GM20431 (cell line): Measurements from ENCODE around the gene KIF6.

Source experiments
- in situ Hi-C: fragments of 300-500 bp; cut with MseI, MboI; formaldehyde crosslinking; loops from one replicate; pipeline ENCODE4 v1.15.0; 2020; ENCODE audit warnings: low sequenced_read_pairs; ENCODE audit not compliant: unreplicated experiment

Gene KIF6

DNA sequence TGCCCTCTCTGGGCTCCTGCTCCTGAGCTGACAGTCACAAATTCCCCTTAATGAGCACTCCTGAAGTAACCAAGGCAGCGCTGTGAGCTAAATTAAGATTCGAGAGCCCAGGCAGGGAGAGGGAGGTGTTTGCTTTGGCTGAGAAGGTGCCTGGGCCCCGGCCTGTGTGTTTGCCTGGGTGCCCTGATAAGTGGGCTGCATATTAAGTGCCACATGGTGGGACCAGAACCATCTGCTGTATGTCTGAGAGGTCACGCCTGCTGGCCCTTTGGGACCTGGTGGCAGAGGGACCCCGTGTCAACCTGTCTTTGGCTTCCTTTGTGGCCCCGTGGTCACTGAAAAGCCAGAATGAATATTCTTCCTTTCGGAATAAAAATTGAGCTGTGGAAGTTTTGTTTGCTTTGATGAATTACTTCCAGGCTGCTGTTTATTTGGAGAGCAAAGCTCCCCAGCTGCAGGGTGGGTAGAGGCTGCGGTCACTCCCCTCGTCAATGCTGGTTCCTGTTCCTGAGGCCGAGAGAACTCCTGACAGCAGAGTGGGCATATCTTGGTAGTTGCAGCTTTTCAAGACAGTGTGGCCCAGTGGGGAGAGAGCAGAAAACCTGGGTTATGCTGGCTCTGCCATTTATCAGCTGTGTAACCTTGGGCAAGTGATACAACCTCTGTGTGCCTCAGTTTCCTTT lies 385.2 kb downstream of the KIF6 start:
- in situ Hi-C loops, result loop anchor here (25.0 kb wide), 1 partner anchor 1497 kb away; no protein-coding TSS in a partner anchor

DNA sequence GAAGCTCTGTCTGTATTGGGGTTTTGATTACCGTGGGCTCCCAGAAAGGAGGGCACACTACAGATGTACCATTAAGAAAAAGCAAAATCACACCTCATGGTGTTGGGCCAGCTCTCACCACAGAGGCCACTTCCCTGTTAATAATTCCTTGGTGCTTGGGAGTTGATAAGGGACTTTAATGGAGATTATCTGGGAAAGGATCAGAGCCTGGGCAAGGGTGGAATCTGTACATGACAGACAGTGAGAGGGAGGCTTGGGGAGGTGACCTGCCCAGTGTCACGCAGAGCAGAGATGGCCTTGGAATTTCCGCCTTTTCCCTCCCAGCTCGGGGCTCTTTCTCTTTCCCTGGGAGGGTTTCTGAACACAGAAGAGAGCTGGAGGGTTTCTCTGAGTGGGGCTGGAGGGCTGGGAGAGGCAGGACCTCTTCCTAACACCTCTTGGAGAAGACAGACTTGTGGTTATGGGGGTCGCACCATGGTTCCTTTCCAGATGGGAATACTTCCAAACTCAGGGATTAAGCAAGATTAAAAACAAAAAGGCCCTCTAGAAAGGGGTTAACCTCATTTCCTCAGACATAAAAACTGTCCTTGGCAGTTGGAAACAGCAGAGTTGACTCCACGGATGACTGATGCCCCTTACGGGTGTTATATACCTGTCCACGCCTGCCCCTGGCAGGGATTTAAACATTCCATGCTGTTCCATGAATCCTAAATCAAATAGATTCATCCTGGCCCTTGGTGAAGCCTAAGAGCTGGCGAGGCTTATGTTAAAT lies 385.9 kb downstream of the KIF6 start:
- in situ Hi-C loops, result loop anchor here (25.0 kb wide), 1 partner anchor 1498 kb away; no protein-coding TSS in a partner anchor

DNA sequence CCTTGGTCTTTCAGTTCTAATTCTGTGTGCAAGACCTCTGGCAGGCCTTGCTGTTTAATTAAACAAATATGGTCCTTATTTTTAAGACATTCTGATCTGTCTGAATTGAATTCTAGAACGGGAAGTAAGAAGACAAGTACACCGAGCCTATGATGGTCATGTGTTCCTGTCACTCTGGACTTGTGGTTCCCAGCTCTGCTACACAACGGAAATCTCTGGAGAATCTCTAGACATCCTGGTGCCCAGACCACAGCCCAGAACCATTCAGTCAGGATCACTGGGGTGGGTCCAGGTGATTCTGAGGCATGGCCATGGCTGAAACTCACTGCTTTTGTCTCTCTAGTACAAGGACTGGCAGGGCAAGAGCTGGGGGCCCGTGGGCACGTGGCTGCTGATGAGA lies 386.8 kb downstream of the KIF6 start:
- in situ Hi-C loops, result loop anchor here (25.0 kb wide), 1 partner anchor 1499 kb away; no protein-coding TSS in a partner anchor

DNA sequence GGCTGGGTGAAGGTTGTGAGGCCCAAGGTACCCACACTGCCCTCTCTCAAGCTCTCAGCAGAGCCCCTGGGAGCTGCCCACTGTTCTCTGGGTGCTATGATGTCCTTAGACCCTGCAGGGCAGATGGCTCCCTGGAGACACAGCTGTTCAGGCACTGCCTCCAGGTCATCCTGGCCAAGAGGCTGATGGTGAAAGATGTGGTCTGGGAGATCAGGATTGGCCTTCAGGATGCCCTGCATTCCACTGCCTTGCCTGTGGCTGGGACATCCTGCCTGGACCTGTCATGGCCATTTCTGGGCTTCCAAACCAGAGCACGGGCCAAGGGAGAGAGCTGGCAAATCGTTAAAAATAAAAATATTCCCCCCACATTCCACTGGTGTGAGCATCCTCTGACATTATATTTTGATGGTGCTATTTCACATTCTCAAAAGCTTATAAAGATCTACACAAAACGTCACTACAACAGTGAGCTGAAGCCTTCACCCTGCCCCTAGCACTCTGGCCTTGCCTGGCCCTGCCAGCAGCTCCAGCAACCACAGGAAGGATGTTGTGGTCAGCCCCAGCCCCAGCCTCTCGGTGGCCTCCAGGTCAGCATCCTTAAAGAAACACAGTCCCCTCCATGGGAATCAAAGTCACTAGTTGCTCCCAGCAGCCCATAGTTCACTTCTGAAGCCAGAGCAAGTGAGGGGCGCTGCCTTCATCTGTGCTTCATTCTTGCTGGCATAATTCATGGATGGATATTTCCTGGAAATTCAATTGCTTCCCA lies 389.2 kb downstream of the KIF6 start:
- in situ Hi-C loops, result loop anchor here (25.0 kb wide), 1 partner anchor 1501 kb away; no protein-coding TSS in a partner anchor

DNA sequence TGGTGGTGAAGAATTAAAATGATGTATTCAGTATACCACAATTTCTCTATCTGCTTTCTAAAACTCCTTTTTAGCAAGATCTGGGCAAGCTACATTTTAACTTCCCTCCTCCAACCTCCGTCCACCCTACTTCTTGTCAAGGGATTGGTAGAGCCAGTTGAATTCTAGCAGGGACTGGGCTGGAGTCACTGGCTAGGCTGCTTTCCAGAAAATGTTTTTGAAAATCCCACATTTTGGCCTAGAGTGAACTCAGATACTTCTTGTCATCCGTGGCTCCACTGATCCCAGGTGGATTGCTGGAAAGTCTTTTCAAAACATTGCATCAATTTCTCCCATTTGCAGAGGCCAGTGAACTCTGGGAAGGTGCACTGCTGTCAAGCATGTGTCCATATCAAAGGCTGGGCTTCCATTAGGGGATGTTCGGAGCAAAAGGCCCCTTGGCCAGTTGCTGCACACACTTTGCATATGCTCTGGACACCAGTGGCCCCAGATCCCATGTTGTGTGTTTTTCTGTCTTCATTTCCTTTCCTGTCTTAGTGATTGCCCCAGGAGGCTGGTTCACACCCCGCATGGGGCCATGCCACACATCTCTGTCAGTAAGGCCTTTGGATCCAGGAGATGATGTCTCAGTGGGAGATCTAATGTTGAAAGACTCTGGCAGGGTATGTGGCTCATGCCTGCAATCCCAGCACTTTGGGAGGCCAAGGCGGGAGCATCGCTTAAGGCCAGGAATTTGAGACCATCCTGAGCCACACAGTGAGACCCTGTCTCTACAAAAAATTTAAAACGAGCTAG lies 391.4 kb downstream of the KIF6 start:
- in situ Hi-C loops, result loop anchor here (25.0 kb wide), 1 partner anchor 1503 kb away; no protein-coding TSS in a partner anchor

DNA sequence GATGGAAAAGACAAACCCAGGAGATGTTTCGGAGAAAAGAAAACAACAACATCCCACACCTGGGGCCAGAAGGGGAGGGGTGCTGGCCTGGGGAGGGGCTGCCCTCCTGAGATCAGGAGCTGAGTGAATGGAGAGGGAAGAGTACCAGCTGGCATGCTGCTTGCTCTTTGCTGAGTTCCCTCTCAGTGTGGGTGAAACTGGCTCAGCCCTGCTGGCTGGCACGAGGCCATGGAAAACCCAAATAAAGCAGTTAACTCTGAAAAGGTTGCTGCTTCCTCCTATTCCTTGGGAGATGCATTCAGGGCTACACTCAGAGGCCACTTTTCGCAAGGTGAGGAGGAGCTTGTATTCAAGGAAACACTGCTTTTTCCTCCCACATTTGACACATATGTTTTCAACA lies 394.7 kb downstream of the KIF6 start:
- in situ Hi-C loops, result loop anchor here (25.0 kb wide), 1 partner anchor 1507 kb away; no protein-coding TSS in a partner anchor

DNA sequence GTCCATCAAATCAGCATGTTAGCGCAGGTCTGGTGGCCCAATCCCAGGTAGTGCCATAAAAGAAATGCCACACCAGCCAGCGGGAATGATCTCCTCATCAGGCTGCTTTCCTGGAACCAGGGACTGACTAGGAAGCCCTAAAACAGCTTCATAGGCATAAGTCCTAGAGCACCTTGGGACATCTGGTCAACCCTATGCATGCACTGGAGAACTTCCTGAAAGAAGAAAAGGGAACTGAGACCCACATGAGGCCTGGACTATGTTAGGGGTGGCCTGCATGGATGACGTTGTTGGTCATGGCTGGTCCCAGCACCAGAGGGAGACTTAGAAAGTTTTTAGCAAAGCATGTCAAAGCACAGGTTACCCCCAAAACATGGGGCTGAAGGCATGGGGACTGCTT lies 395.2 kb downstream of the KIF6 start:
- in situ Hi-C loops, result loop anchor here (25.0 kb wide), 1 partner anchor 1507 kb away; no protein-coding TSS in a partner anchor

DNA sequence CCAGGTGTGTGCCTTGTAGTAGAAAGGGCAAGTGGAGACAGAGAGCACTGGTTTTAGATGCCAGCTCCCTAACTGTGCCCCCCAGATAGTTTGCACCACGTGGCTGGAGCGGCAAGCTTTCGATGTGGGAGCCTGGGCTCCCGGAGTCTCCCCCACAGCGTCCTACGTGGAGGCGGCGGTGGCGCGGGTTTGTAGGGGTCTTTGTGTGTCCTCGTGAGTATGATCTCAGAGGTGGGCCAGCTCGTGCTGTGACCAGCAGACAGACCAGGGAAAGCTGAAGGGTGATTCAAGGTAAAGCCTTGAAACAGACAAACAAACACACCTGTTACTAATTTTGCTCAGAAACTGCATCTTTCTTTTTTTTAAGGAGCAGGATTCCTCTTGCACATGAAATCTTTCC lies 397.1 kb downstream of the KIF6 start:
- in situ Hi-C loops, result loop anchor here (25.0 kb wide), 1 partner anchor 1509 kb away; no protein-coding TSS in a partner anchor

DNA sequence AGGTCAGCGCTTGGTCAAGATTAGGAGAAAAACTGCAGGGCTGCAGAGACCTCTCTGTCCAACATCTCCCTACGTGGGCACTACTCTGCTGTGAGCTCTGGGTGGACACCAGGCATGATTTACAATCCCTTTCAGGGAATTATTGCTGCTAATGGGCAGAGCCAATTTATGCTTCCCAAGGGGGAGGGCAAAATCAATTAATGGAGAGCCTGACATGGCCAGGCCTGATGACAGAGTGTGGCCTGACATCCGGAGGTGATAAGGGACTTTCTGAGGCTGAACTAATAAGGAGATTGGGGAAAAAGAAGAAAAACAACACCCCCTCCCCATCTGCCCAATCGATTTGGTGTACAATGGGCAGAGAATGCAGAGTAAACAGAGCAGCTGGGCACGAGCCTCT lies 397.7 kb downstream of the KIF6 start:
- in situ Hi-C loops, result loop anchor here (25.0 kb wide), 1 partner anchor 1510 kb away; no protein-coding TSS in a partner anchor

DNA sequence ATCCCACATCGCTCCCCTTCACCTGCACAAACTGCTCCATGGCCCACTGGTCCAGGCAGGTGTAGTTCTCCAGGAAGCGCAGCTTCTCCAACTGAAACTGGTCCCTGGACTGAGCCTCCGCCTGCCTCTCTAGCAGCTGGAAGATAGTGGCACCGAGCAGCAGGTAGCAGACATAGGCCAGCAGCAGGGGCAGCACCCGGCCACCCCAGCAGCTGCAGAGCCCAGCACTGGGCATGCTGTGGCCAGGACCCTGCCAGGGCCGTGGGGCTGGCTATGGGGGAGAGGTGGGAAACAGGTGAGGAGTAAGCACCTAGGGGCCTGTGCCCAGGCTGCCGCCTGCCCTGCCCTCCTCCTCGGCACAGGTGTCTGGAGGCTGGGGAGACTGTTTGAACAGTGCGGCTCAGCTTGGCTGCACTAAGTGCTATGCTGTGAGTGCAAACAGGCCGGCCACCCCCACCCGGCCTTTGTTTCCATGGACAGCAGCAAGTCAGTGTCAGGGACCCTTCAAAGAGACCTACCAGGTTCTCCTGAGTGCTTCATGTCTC lies 402.8 kb downstream of the KIF6 start, which contains the start of gene KCNK16:
Gene KCNK16, minus strand, starts transcription at position 397 of the 545 bp plus-strand sequence. Its CDS starts 162 bp downstream, at position 235.
- in situ Hi-C loops, result loop anchor here (25.0 kb wide), 1 partner anchor 335 kb away; no protein-coding TSS in a partner anchor

DNA sequence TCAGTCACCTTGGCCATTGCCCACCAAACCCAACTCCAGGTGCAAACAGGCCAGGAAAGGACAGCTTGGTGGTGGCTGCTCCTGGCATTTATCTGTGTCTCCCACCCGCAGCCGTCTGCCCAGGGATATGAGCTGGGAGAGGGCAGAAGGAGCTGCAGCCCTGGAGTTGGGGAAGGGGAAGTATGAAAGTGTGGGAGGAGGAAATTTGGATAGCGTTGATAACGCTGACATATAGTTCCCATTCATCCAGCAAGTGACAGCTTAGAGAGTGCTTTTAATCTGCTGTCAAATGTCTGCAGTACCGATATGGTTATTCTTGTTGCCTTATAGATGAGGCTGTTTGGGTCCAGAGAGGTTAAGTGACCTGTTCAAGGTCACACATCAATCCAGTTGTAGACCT lies 403.4 kb downstream of the KIF6 start:
- in situ Hi-C loops, result loop anchor here (25.0 kb wide), 1 partner anchor 334 kb away; no protein-coding TSS in a partner anchor

DNA sequence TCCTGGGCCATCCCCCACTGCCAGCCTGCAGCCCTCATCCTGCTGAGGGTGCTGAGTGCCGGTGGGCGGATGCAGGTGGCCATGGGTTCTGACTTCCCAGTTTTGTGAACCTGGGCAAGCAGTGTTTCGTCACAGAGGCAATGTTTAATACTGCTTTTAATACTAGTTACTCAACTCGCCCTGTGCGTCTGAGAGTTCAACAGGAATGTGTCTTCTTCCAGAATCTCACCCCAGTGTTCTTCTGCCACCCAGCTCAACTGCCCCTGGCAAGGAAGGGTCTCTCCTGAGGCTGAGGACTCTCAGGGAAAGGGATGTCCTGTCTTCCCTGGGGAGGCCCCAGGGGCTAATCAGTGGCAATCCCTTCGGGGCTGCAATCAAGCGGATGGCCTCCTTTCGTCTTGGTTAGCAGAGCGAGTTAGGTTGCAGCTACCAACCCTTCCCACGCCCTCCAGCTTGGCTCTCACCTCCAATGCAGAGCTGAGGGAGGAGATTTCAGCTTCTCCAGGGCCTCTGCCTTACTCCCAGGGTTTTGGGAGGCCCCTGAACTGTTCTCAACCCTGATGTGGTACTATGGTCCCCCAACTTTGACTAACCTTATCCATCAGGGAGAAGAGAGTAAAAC lies 404.7 kb downstream of the KIF6 start:
- in situ Hi-C loops, result loop anchor here (25.0 kb wide), 1 partner anchor 333 kb away; no protein-coding TSS in a partner anchor

DNA sequence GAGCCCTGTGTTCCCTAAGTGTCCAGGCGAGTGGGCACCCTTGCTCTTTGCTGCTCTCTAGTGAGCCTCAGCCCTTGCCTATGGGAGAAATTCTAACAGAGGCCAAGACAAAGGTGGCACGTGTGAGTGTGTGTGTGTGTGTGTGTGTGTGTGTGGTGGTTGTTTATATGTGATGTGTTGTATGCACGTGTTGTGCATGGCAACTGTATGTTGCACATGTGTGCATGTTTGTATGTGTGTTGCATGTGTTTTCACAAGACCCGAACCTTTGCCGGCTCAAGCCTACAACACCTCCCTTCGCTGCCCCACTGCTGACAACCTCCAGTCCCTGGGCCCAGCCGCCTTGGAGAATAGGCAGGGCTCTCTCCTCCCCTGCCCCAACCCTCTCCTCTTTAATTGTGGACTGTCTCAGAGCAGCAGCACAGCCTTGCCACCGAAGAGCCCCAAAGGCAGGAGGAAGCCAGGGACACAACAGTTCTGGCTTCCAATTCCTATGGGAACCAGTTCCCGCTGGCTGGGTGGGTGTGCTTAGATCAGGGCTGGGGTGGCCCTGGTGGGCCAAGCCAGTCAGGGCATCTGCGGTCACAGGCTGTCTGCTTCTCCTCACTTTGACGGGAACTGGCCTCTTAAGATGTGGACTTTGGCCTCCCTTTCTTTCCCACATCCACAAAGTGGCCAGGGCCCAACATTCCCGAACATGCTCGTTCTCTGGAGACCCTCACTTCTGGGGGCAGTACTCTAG lies 405.4 kb downstream of the KIF6 start:
- in situ Hi-C loops, result loop anchor here (25.0 kb wide), 1 partner anchor 332 kb away; no protein-coding TSS in a partner anchor

DNA sequence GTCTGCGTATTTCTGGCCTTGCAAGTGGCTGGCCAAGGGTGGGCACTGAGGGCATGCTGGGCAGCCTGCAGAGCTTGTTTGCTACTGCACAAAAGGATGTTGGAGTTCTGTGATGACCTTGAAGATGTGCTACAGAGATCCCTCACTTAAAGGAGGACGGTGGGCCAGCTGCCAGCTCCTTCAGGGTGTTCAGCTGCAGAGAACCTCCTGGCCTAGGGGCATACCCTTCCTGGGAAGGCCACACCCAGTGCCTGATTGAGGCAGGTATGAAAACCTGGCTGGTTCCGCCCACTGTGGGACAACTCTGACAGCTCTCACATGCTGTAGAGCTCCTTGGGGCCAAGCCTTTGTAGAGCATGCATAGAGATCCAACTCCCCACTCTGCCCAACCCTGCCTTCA lies 408.0 kb downstream of the KIF6 start:
- in situ Hi-C loops, result loop anchor here (25.0 kb wide), 1 partner anchor 330 kb away; no protein-coding TSS in a partner anchor

DNA sequence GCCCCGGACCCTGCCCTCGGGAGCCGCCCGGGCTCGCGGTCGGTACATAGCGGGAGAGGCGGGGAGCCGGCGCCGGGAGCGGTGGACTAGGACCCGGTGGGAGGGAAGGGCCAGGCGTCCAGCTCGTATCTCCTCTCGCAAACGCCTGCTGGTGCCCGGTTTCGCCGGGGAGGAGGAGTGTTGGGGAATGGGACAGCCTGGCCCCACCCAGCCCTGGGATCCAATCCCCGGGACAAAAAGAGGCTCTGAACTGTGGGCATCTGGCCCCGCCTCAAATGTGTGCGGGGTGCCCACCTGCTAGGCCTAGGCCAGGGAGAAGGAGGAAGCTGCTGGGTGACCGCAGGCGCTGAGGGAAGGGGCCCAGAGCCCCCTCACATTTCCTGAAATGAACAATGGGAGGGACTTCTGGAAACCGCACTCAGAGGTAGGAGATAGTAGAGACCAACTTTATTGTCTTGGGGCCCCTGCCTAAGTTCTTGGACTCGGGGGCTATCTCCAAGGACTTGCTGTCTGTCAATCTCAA lies 410.9 kb downstream of the KIF6 start, which contains the start of gene KCNK17:
Gene KCNK17, minus strand, starts transcription at position 147 of the 523 bp plus-strand sequence. Its CDS starts 99 bp downstream, at position 48.
- in situ Hi-C loops, result loop anchor here (25.0 kb wide), 1 partner anchor 327 kb away; no protein-coding TSS in a partner anchor

DNA sequence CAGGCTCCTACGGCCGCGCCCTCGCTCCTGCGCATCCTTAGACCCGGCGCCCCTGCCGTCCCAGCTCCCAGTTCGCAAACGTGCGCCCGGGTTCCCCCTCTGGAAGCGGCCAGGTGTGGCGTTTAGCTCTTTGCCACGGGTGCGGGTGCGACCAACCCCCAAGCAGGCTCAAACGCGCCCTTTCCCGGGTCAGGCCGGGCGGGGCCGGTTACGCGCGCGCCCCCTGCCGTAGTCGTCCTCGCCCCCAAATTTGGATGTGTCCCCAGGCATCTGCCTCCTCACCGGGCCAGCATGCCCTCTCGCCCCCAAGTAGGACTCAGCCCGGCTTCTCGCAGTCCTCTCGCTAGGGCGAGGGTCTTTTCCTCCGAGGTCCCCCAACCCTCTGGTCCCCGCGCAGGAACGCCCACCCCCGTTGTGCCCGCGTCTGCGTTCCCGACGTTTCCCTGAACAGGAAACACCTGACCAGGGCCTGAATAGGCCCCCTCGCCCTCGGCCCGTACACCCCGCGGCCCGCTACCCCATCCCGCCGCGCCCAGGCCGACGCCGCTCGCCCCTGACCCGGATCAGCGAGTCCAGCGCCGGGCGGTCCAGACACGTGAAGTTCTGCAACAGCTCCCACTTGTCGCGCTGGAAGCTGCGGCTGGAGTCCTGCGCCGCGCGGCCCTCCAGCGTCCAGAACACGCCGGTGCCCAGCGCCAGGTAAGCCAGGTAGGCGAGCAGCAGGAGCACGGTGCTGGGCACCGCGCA lies 411.5 kb downstream of the KIF6 start:
- in situ Hi-C loops, result loop anchor here (25.0 kb wide), 1 partner anchor 326 kb away; no protein-coding TSS in a partner anchor
